SK-N-MC (cell line): ENCODE data around the gene CFAP77.
"Not testable (repeated sequence)": the region's sequence is repeated elsewhere in the genome, so short reads cannot be mapped to it uniquely, and the experiment has no call there.

Experiments used
- DNase-seq: peaks from one replicate; pipeline ENCODE4 v3.0.0-alpha.2; 2011; ENCODE audit warnings: low read depth, low spot score
- H3K27ac ChIP-seq: fragments of 200-600 bp; sonication (generic); 2 replicates; pipeline ENCODE4 v1.5.1; 2016; ENCODE audit warnings: mixed run types
- H3K36me3 ChIP-seq: fragments of 200-600 bp; sonication (generic); 2 replicates; pipeline ENCODE4 v1.6.1; 2017; ENCODE audit warnings: antibody characterized with exemption, low read length, mixed read lengths; ENCODE audit not compliant: insufficient read depth
- H3K4me3 ChIP-seq: fragments of 200-600 bp; sonication (generic); 2 replicates; pipeline ENCODE4 v1.5.1; 2016
- H3K9ac ChIP-seq: fragments of 200-600 bp; sonication (generic); 2 replicates; pipeline ENCODE4 v1.8.0; 2017; ENCODE audit warnings: mixed run types, mixed read lengths; ENCODE audit not compliant: insufficient read length
- H3K9me3 ChIP-seq: fragments of 200-600 bp; sonication (generic); 2 replicates; pipeline ENCODE4 v1.6.1; 2017; ENCODE audit warnings: low read depth, mild to moderate bottlenecking, antibody characterized with exemption, low read length, moderate library complexity, mixed read lengths
- EZH2 ChIP-seq: fragments of 200-600 bp; sonication (generic); IDR thresholded peaks from one replicate; pipeline ENCODE4 v1.6.1; 2017; ENCODE audit warnings: antibody characterized with exemption
- FOXP2 ChIP-seq: optimal IDR thresholded peaks from 2 replicates; pipeline ENCODE3; 2011; ENCODE audit warnings: mild to moderate bottlenecking, moderate library complexity; ENCODE audit not compliant: insufficient read depth; ENCODE audit errors: extremely low read length, control extremely low read depth
- POLR2AphosphoS5 ChIP-seq: IDR thresholded peaks from 2 replicates; pipeline ENCODE4 v1.6.1; 2012; ENCODE audit warnings: mild to moderate bottlenecking, low read depth, low read length, borderline replicate concordance

Gene CFAP77

GRCh38 chr9:132409828-132410528 lies at the start of gene CFAP77:
Gene CFAP77 (plus strand): TSS chr9:132410211. CDS start chr9:132410272, 61 bp downstream.
- Histone ChIP-seq H3K9me3 (no peaks in the 10 kb centered on the region), H3K4me3 (peak within 1 kb of the TSS; percentile 78), H3K36me3 (no peaks in the 10 kb centered on the region), H3K27ac (no peak within 1 kb of the TSS), H3K9ac (peak within 1 kb of the TSS; percentile 84)
- no peak for DNase-seq
- no peak for TF ChIP-seq FOXP2
- no peak for TF ChIP-seq EZH2
- no peak for TF ChIP-seq POLR2AphosphoS5

GRCh38 chr9:132364068-132364467 lies 45.9 kb upstream of the CFAP77 start:
- Histone ChIP-seq H3K9ac (no peak overlapping the region), H3K27ac (no peak overlapping the region), H3K4me3 (no peak overlapping the region), H3K36me3 (no peaks in the 10 kb centered on the region), H3K9me3 (no peaks in the 10 kb centered on the region)
- no peak for DNase-seq
- TF ChIP-seq POLR2AphosphoS5: no peak
- no peak for TF ChIP-seq EZH2
- TF ChIP-seq FOXP2: no peak

DNA sequence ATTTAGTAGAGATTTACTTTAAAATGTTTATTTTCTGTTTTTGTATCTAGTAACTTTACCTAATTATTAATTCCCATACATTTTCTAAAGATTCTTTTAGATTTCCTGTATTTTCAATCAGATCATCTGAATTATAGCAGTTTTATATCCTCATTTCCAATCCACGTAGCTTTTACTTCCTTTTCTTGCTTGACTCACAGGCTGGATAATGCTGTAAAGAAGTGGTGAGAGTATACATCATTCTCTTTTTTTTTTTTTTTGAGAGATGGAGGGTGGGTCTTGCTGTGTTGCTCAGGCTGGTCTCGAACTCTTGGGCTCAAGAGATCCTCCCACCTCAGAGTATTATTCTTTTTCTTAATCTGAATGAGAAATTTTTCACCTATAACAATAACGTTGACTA lies 44.0 kb upstream of the CFAP77 start:
- H3K27ac ChIP-seq: no peak overlapping the region
- no peak overlapping the region for H3K9ac ChIP-seq
- no peaks in the 10 kb centered on the region for H3K36me3 ChIP-seq
- no peak for TF ChIP-seq FOXP2
- no peaks in the 10 kb centered on the region for H3K9me3 ChIP-seq
- no peak overlapping the region for H3K4me3 ChIP-seq
- no peak for DNase-seq

GRCh38 chr9:132366481-132366880 lies 43.5 kb upstream of the CFAP77 start:
- H3K9me3 ChIP-seq: no peaks in the 10 kb centered on the region
- no peak for DNase-seq
- TF ChIP-seq EZH2: no peak
- no peak for TF ChIP-seq FOXP2
- no peak for TF ChIP-seq POLR2AphosphoS5
- H3K4me3 ChIP-seq: no peak overlapping the region
- no peak overlapping the region for H3K27ac ChIP-seq
- H3K9ac ChIP-seq: no peak overlapping the region
- H3K36me3 ChIP-seq: no peaks in the 10 kb centered on the region

DNA sequence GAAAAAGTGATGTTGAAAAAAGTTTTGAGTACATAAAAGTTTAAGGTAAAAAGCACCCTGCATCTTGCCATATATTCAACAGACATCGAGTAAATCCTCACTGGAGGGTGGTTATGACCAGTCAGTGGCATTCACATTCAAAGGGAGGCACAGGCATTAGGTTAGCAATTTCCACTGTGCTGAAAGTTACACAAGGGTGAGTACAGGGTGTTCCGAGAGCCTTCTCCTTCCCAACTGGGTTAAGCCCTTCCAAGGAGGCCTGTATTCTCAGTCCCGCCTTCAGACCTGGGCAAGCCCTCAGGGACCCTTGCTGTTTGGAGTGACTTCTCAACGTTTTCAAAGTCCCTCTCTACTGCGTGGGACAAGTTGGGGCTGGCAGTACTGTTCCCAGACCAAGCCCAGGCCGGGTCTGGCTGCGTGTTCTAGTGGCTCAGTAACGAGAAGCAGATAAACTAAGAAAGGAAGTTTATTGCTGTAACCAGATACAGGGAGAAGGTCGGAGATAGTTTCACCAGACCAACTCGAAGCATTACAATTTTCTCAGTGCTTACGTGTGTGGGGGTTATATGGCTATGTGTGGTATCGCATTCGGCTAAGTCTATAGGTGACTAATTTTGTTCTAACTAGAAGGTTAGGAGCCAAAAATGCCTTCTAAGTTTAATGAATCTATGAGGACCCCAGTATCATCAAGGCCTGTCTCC lies 42.2 kb upstream of the CFAP77 start:
- H3K4me3 ChIP-seq: no peak overlapping the region
- DNase-seq: no peak
- H3K9ac ChIP-seq: no peak overlapping the region
- no peak overlapping the region for H3K27ac ChIP-seq
- no peaks in the 10 kb centered on the region for H3K36me3 ChIP-seq
- H3K9me3 ChIP-seq: no peaks in the 10 kb centered on the region
- TF ChIP-seq EZH2: no peak
- no peak for TF ChIP-seq POLR2AphosphoS5
- no peak for TF ChIP-seq FOXP2

- DNase-seq: no peak
- TF ChIP-seq FOXP2 (no peak), EZH2 (no peak), POLR2AphosphoS5 (no peak)
- no peaks in the 10 kb centered on the region for H3K36me3 ChIP-seq
- no peaks in the 10 kb centered on the region for H3K9me3 ChIP-seq
- H3K27ac ChIP-seq: no peak overlapping the region
- H3K4me3 ChIP-seq: no peak overlapping the region
- no peak overlapping the region for H3K9ac ChIP-seq
These were observed 40.6 kb upstream of the CFAP77 start for GRCh38 chr9:132369421-132369820.

GRCh38 chr9:132370592-132370991 lies 39.4 kb upstream of the CFAP77 start:
- H3K36me3 ChIP-seq: no peaks in the 10 kb centered on the region
- H3K27ac ChIP-seq: no peak overlapping the region
- no peaks in the 10 kb centered on the region for H3K9me3 ChIP-seq
- H3K4me3 ChIP-seq: no peak overlapping the region
- no peak for DNase-seq
- H3K9ac ChIP-seq: no peak overlapping the region
- no peak for TF ChIP-seq FOXP2
- TF ChIP-seq EZH2: no peak
- TF ChIP-seq POLR2AphosphoS5: no peak

- peaks cover 8% of the 10 kb centered on the region; the same call in 1 of the 2 replicates for H3K36me3 ChIP-seq
- H3K9ac ChIP-seq: no peak overlapping the region
- H3K27ac ChIP-seq: peak overlapping the region; percentile 77
- peak; percentile 22 for DNase-seq
- H3K9me3 ChIP-seq: no peaks in the 10 kb centered on the region
- TF ChIP-seq FOXP2: no peak
- no peak for TF ChIP-seq EZH2
- TF ChIP-seq POLR2AphosphoS5: no peak
- H3K4me3 ChIP-seq: peak overlapping the region; percentile 33; the same call in 1 of the 2 replicates
These were observed 37.6 kb upstream of the CFAP77 start for GRCh38 chr9:132372177-132373095.

GRCh38 chr9:132377769-132378168 lies 32.2 kb upstream of the CFAP77 start:
- DNase-seq, H3K27ac ChIP-seq, H3K4me3 ChIP-seq, H3K9me3 ChIP-seq, H3K9ac ChIP-seq: not testable (repeated sequence)
- H3K36me3 ChIP-seq: peaks cover 37% of the 10 kb centered on the region

DNA sequence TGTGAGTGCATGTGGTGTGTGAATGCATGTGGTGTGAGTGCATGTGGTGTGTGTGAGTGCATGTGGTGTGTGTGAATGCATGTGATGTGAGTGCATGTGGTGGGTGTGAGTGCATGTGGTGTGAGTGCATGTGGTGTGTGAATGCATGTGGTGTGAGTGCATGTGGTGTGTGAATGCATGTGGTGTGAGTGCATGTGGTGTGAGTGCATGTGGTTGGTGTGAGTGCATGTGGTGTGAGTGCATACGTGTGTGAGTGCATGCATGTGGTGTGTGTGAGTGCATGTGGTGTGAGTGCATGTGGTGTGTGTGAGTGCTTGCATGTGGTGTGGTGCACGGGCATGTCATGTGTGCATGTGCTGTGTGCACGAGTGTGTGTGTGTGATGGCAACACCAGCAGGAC lies 31.6 kb upstream of the CFAP77 start:
- H3K4me3 ChIP-seq, H3K9ac ChIP-seq, H3K27ac ChIP-seq, H3K9me3 ChIP-seq, DNase-seq: not testable (repeated sequence)
- peaks cover 37% of the 10 kb centered on the region for H3K36me3 ChIP-seq
